Measurements from ENCODE around the gene TMEM256.
A peak's percentile ranks its signal among the peaks of the same experiment; 100 is the strongest.

Gene TMEM256

DNA sequence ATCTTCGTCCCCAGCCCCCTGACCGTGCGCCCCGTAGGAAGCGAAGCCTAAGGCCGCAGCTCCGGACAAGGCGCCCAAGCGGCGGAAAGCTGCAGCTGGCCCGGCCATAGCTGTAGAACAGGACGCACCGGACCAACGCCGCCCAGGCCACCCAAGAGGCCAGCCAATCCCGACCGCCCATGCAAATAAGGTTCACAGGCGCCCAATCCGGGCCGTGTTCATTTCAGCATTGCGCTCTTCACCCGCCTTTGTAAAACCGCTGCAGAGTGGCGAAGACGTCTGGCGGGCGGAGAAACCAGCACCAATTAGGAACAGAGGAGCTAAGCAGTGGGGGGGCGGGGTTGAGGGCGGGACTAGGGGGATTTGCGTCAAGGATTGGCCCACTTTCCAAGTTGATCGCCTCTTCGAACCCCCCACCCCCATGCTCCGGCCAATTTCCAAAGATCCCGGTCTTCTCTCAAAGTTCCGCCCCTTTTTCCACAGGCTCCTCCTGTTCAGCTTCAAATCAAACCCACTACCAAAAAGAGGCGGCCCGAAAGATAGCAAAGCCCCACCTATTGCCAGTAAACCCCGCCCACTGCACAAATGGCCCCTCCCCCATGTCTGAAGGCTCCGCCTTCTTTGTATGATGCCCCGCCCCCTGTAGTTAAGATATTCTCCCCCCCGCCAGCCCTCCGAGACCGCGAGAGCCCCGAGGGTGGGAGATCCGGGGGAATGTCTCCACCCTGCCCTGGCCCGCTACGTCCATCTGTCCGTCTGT is at the start of gene TMEM256:
TSS of gene TMEM256 (minus strand) at position 121 of the 760 bp plus-strand sequence. CDS start at position 108, 13 bp downstream.
- peak; percentile 85 for DNase-seq (ENCODE audit: low spot score)

DNA sequence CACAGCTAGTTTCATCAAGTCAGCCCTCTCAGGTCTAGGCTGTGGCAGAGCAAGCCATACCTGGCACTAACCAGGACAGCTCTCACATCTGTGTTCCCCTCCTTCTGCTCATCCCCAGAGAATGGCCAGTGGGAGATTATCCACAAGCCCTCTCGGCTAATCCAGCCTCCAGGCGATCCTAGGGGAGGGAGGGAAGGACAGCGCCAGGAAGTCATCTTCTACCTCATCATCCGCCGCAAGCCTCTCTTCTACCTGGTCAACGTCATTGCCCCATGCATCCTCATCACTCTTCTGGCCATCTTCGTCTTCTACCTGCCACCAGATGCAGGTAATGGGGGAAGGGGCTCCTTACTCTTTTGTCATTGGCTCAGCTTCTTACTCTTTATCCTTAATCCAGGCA is 44.6 kb upstream of the TMEM256 start:
- no peak for DNase-seq (ENCODE audit: low spot score)

DNA sequence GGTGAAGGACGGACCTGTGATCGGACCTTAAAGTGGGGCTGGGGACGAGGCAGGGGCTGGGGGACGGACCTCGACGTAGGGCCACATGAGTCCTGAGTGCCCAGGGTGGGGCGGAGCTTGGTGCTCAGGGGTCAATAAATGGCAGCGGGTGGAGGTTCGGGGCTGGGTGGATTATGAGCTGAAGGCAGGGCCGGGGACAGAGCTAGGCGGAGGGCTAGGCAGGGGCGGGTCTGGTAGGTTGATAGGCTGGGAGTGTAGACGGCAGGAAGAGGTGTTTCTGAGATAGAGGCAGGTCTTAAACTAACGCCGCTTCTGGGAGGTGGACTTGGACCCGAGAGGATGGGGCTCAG is 41.7 kb upstream of the TMEM256 start:
- DNase-seq (ENCODE audit: low spot score) = no peak

DNA sequence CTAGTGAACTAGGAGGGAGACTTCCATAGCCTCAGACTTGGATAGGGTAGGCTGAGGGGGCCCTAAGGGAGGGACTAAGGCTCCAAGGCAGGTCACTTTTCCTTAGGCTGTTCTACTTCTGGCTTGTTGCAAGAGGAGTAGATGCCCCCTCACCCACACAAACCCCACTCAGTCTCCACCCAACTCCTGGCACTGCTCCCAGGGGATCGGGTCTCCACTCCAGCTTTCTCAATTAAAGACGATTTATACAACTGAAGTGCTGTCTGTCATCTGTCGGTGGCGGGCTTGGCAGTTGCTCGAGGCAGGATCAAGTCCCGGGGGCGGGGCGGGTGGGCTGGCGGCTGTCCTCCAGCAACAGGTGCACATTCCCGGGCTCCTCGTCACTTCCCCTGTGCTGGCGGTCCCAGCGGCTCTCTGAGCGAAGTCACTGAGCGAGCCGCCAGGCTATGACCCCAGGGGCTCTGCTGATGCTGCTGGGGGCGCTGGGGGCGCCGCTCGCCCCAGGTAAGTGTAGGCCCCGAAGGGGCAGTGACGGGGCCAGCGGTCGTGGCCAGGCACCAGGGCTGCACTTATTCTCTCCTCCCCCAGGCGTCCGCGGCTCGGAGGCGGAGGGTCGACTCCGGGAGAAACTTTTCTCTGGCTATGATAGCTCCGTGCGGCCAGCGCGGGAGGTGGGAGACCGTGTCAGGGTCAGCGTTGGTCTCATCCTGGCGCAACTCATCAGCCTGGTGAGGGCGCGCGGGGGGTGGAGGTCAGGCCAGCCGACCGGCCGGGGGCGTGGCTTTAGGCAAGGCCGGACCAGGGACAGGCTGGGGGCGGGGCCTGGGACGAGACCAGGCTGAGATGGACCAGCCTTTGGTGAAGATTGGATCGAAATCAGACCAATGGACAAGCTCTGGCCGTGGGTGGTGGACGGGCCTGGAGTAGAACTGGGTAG is 41.1 kb upstream of the TMEM256 start, which contains the start of gene CHRNB1:
TSS of gene CHRNB1 (plus strand) at position 380 of the 937 bp plus-strand sequence. CDS start at position 447, 67 bp downstream.
- peak; percentile 68 for DNase-seq (ENCODE audit: low spot score)

DNA sequence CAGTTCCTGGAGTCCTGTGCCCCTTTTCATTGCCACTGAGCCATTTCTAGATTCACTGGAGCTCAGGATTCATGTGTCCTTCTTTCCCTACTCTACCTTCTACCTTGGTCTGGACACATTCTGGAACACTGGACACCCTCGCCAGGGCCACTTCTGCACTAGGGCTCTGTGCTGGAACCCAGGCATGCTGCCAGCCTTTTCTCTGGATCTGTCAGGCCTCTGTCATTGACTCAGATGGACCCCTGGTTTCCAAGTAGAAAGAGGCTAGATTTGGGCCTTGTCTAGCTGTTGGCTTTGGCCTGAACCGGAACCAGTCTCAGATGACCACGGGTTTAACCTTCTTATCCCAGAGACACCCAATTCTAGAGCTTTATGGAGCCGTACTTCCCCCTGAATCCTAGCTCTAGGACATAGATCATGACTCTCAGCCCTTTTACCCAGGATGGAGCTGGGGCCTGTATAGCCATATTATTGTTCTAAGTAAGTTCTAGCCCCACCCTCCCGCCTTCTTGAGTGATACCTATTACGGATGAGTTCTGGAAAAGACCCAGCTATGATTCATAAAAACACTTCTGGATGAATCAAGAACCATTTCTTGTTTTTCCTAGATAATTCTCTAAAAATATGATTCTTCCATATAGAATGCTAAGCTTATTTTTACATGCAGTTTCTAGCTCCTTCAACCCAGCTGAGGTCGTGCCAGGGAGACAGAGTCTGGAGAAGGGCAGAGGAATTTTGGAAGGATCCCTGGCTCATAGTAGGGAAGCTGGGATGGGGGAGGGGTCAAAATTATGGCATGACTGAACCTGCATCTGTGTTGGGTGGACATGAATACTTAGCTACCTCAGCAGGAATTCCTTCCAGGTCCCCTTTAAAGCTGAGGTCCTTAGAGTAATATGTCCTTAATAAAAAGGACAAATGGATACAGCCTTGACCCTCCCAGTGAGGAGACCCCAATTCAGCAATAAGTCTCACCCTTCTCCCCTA is 39.9 kb upstream of the TMEM256 start:
- DNase-seq (ENCODE audit: low spot score) = no peak

DNA sequence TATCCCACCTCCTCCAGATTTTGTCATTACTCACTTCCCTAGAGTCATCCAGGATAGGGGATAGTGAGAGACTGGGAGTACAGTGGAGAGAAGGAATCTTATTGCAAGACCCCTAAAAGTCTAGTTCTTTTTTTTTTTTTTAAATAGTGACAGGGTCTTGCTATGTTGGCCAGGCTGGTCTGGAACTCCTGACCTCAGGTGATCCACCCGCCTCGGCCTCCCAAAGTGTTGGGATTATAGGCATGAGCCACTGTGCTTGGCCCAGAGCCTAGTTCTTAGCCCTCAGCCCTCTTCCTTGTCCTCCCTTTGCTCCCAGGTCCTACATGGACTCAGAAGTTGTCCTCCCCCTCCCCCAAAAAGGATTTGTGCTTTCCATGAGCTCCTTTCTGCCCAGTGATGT is 38.2 kb upstream of the TMEM256 start:
- DNase-seq (ENCODE audit: low spot score) = no peak

DNA sequence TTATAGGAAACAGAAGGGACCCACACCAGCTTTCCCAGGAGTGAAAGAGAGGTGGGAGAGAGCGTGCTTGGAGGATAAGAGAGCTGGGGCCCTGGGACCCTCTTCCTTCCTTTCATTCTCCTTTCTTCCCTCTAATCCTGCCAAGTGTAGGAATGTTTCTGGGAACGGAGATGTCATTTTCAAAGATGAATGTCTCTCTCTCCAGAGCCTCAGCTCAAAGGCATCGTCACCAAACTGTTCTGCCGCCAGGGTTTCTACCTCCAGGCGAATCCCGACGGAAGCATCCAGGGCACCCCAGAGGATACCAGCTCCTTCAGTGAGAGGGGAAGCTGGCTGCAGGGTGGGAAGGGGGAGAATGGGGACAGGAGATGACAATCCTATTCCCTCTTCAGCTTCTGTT is 37.4 kb upstream of the TMEM256 start:
- no peak for DNase-seq (ENCODE audit: low spot score)

DNA sequence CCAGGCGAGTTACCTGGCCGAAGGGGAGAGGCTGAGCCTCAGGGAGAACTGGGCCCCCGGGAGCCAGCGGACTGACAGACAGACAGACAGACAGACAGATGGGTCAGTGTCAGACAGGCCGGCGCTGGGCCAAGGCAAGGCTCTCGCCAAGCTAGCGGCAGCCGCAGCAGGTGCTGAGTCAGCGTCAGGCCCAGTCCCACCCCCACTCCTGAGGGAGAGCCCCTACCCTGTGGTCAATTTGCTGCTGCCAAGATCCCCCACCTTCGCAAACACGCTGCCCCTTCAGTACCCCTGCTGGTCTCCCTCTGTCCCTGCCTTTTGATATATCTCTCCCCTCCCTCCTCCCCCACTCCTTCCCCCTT is 36.9 kb upstream of the TMEM256 start:
- DNase-seq (ENCODE audit: low spot score) = no peak

DNA sequence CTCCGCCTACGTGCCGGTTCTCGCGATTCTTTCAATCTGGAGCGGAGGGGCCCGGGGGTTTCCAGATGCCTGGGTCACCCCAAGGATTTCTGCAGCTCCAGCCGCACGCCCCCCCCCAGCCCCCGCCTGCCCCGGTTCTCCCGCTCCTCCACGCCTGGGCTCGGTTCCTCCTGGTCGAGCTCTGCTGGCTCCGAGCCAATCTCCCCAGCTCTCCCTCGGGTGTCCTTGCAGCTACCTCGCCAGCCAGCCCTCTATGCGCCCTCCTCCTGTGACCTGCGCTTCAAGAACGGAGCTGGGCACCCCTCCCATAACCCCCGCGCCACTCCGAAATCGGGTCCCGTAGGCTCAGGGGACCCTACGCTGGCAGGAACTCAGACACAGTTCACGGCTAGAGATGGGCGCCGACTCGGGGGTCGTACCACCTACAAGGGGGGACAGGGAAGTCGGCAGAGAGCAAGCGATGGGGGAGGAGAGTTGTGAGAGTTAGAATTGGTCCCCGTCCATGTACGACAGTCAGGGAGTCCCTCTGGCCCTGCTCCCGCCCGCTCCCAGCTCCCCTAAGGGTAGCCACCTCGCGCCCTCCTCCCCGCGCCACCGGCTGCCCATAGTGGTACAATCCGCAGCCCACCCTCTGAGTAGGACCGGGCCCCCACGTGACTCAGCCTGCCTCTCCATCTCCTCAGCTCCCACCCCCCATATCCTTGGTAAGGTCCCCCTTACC is 36.4 kb upstream of the TMEM256 start:
- DNase-seq (ENCODE audit: low spot score) = peak; percentile 54

DNA sequence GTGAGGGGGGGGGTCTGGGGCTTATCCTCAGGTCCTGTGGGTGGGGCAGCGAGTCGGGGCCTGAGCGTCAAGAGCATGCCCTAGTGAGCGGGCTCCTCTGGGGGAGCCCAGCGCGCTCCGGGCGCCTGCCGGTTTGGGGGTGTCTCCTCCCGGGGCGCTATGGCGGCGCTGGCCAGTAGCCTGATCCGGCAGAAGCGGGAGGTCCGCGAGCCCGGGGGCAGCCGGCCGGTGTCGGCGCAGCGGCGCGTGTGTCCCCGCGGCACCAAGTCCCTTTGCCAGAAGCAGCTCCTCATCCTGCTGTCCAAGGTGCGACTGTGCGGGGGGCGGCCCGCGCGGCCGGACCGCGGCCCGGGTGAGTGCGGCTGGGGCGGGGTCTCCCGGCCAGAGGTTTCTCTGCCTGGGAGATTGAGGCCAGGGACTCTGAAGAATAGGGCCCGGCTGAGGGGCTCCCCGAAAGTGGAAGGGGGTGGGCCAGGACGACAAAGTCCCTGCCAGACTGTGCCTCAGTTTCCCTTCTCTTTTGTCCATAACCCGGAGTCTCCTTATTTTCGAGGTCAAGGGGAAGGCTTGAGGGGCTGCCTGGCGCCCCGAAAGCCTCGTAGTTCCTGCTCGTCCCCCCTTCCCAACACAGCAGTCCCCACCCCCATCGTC is 35.7 kb upstream of the TMEM256 start, which contains the start of gene FGF11:
TSS of gene FGF11 (plus strand) at position 51 of the 651 bp plus-strand sequence. CDS start at position 160, 109 bp downstream.
- no peak for DNase-seq (ENCODE audit: low spot score)

DNA sequence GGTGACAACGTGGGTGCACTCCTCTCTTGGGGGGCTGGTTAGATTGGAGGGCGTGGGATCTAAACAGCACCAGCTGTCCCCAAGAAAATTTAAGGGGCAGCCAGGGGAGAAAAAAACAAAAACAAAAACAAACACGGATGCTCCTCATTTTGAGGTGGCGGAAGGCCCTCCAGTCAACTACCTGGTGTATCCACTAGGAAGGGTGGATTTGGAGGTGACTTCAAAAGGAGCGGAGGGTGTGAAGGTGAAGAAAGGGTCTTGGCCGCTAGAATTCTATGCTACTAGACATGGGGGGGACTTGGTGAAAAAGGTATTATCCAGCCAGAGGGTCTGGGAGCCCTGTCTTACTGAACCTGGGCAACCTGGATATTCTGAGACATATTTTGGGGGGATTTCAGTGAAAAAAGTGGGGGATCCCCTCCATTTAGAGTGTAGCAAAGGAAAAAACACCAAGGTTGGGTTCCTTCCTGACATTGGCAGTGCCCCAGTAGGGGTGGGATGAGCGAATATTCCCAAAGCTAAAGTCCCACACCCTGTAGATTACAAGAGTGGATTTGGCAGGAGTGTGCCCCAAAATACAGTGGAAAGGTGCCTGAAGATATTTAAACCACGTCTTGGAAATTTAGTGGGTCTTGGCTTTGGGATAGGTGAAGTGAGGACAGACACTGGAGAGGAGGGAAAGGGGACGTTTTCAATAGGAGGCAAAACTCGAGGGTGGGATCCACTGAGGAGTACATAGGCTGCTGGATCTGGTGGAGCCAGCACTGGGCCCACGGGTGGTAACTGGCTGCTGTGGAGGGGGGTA is 35.0 kb upstream of the TMEM256 start:
- DNase-seq (ENCODE audit: low spot score) = no peak

DNA sequence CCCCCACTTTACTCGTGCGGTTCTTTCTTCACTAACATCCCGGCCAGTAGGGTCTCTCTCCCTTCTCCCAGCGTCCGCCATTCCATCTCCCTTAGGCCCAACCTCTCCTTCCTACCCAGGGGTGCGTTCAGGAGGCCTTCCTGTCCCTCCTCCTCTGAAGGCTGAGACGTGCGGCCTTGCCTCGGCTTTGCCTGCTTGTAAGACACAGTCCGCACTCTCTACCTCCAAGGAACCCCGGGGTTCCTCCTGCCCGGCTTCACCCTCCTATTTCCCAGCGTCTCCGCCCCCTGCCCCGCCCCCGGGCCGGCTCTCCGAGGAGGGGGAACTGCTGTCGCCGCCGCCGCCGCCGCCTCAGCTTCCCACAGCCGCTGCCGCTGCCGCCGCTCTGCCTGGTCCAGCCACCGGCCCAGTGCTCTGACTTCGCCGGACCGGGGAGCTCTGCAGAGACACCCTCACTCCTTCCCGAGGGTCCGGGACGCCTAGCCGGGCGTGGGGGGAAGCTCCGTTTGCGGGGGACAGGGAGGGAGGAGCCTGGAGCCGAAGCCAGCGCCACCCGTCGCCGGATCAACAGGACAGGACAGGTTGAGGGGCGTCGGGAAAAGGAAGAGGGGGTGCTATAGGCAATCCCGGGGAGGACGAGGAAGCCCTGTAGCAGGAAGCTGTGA is 34.2 kb upstream of the TMEM256 start:
- DNase-seq (ENCODE audit: low spot score) = no peak

DNA sequence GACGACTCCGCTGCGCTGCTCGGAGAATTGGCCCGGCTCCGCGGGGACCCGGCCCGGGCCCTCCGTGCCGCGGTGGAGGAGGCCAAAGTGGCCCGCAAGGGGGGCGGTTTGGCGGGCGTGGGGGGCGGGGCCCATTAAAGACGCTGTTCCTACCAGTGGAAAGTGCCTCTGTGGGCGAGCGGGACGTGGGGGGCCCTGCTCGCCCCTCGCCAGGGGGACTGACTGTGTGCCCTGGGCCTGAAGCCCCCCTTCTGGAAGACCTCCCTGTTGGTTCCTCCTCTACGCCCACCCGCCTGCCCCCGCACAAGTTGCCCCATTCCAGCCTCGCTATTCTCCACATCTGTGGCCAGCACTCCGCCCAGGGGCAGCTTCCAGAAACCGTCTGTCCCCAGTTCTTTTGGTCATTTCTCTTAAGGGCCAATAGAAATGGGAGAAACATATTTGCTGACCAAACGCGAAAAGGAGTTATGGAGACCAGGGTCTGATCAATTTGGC is 33.5 kb upstream of the TMEM256 start:
- no peak for DNase-seq (ENCODE audit: low spot score)

DNA sequence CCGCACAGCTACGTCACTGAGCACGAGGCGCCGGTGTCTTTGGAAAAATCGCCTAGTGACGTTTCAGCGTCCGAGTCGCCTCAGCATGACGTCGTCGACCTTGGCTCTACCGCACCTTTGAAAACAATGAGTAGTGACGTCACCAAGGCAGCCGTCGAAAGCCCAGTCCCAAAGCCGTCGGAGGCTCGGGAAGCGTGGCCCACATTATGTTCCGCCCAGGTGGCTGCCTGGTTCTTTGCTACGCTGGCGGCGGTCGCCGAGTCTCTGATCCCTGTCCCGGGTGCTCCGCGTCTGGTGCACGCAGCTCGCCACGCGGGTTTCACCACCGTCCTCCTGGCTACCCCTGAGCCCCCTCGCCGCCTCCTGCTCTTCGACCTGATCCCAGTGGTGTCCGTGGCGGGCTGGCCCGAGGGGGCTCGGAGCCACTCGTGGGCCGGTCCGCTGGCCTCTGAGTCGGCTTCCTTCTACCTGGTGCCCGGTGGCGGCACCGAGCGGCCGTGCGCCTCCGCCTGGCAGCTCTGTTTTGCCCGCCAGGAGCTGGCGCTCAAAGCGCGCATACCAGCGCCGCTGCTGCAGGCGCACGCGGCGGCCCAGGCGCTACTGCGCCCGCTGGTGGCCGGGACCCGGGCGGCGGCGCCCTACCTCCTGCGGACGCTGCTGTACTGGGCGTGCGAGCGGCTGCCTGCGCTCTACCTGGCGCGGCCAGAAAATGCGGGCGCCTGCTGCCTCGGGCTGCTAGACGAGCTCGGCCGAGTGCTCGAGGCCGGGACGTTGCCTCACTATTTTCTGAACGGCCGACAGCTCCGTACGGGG is 32.9 kb upstream of the TMEM256 start:
- DNase-seq (ENCODE audit: low spot score) = peak; percentile 85

DNA sequence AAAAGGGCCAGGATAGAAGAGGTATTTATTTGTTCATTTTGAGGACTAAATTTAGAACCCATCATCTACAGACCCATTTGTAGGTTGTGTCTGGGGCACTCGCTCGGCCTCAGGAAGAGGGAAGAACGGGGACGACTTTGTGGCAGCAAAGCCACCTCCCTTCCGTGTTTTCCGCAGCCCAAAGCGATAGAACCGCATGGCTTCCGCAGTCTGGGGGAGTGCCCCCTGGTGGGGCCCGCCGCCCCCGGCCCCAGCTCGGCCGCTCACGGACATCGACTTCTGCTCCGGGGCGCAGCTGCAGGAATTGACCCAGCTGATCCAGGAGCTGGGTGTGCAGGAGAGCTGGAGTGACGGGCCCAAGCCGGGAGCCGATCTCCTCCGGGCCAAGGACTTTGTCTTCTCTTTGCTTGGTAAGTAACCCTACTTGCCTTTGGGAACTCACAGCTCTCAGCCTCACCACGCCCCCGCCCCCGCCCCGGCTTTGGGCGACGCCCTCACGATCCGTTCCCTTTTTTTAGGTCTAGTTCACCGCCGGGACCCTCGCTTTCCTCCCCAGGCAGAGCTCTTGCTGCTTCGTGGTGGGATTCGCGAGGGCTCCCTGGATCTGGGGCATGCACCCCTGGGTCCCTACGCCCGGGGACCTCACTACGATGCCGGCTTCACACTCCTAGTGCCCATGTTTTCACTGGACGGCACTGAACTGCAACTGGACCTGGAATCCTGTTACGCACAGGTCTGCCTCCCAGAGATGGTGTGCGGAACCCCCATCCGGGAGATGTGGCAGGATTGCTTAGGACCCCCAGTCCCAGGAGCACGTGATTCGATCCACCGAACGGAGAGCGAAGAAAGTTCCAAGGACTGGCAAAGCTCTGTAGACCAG is 32.0 kb upstream of the TMEM256 start:
- no peak for DNase-seq (ENCODE audit: low spot score)

DNA sequence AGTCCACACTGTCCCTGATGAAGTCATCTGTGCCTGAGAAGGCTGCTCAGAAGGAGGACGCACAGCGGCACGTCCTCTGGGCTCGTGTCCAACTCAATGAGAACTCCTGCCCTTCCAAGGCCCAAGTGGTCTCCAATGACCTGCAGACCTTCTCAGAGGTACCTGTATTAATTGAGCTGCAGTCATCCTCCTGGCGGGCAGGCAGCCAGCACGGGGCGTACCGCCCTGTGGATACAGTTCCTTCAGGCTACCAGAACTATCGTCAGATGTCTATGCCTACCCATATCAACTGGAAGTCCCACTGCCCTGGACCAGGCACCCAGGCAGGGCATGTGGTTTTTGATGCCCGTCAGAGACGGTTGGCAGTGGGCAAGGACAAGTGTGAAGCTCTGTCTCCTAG is 28.4 kb upstream of the TMEM256 start:
- no peak for DNase-seq (ENCODE audit: low spot score)

DNA sequence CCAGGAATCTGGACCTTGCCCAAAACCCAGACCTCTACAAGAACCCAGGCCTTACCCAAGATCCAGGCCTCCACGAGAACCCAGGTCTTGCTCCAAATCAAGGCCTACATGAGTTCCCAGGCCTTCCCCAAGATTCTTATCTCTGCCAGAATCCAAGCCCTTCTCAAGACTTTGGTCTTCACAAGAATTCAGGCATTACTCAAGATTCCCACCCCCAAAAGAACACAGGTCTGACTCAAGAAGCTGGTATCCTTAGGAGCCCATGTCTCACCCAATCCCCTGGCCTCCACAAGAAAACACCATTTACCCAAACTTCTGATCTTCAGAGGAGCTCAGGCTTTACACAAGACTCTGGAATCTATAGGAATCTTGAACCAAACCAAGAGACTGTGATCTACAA is 27.3 kb upstream of the TMEM256 start:
- DNase-seq (ENCODE audit: low spot score) = no peak

All from D341Med (cell line).